ENCODE data around the gene EPC1. TPM values are rescaled to one million over a fixed set of nuclear protein-coding genes. Genes with fewer than 3 reads are reported as not detected.

The EPC1 gene
- total and polyA plus RNA-seq, 10 of the 15 experiments (the other 5 are each of a cell fraction or from before 2014, with no cell fraction given), result 6.8 to 59.2 (median 19.4) TPM

DNA sequence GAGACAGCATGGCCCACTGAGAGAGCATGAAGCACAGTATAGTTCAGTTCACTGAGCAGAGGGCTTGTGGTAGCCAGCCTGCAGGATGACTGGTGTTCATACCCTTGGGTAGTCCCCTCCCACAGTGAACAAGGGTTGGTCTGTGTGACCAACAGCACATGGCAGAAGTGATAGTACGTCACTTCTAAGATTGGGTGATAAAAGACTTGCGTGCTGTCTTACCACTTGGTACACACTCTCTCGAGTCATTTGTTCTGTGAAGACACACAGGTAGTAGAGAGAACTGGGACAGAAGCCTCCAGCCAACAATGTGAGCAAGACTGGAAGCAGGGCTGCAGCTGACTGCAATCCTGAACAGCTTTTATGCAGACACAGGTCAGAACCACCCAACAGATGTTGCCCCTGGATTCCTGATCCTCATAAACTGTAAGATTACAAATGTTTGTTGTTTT is 14.6 kb downstream of the EPC1 start (continued):
- TF ChIP-seq CREB1 (IDR thresholded peaks at IDR 0.05; ENCODE audit: low read depth) (peak; percentile 91), RELA (IDR thresholded peaks at IDR 0.05; ENCODE audit: borderline replicate concordance, partially characterized antibody) (peak; percentile 90), ZNF384 (IDR thresholded peaks at IDR 0.05; ENCODE audit: borderline replicate concordance, low read depth, low read length) (no peak), TARDBP (IDR thresholded peaks at IDR 0.05; ENCODE audit: borderline replicate concordance) (no peak), ZNF24 (IDR thresholded peaks at IDR 0.05) (peak; percentile 94), RAD51 (IDR thresholded peaks at IDR 0.05) (peak; percentile 83), TCF12 (IDR thresholded peaks at IDR 0.05; ENCODE audit: low read depth, low read length) (0 out of 2 replicates have a peak, but pooled peaks have one; percentile 37), YBX1 (IDR thresholded peaks at IDR 0.05) (no peak), GABPA (IDR thresholded peaks at IDR 0.05; ENCODE audit: low read depth) (no peak), BMI1 (IDR thresholded peaks at IDR 0.05; ENCODE audit: borderline replicate concordance) (no peak), SMARCA5 (IDR thresholded peaks at IDR 0.05) (peak; percentile 55; the same call in 1 of the 2 replicates), CBFB (IDR thresholded peaks at IDR 0.05; ENCODE audit: low read depth) (peak; percentile 87), BRCA1 (IDR thresholded peaks at IDR 0.05; ENCODE audit: low read depth, low read length) (no peak), HDGF (IDR thresholded peaks at IDR 0.05) (peak; percentile 94), SP1 (IDR thresholded peaks at IDR 0.05; ENCODE audit: low read depth, low read length) (peak; percentile 57)
- TF ChIP-seq, protein P1, sequence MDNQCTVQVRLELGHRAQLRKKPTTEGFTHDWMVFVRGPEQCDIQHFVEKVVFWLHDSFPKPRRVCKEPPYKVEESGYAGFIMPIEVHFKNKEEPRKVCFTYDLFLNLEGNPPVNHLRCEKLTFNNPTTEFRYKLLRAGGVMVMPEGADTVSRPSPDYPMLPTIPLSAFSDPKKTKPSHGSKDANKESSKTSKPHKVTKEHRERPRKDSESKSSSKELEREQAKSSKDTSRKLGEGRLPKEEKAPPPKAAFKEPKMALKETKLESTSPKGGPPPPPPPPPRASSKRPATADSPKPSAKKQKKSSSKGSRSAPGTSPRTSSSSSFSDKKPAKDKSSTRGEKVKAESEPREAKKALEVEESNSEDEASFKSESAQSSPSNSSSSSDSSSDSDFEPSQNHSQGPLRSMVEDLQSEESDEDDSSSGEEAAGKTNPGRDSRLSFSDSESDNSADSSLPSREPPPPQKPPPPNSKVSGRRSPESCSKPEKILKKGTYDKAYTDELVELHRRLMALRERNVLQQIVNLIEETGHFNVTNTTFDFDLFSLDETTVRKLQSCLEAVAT (IDR thresholded peaks at IDR 0.05), result peak; percentile 58; the same call in 1 of the 2 replicates
- TF ChIP-seq, protein P2, sequence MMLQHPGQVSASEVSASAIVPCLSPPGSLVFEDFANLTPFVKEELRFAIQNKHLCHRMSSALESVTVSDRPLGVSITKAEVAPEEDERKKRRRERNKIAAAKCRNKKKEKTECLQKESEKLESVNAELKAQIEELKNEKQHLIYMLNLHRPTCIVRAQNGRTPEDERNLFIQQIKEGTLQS (IDR thresholded peaks at IDR 0.05; ENCODE audit: borderline replicate concordance, extremely low read depth, low read depth, low read length), result no peak
- TF ChIP-seq, protein P3, sequence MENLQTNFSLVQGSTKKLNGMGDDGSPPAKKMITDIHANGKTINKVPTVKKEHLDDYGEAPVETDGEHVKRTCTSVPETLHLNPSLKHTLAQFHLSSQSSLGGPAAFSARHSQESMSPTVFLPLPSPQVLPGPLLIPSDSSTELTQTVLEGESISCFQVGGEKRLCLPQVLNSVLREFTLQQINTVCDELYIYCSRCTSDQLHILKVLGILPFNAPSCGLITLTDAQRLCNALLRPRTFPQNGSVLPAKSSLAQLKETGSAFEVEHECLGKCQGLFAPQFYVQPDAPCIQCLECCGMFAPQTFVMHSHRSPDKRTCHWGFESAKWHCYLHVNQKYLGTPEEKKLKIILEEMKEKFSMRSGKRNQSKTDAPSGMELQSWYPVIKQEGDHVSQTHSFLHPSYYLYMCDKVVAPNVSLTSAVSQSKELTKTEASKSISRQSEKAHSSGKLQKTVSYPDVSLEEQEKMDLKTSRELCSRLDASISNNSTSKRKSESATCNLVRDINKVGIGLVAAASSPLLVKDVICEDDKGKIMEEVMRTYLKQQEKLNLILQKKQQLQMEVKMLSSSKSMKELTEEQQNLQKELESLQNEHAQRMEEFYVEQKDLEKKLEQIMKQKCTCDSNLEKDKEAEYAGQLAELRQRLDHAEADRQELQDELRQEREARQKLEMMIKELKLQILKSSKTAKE (IDR thresholded peaks at IDR 0.05; ENCODE audit: low read depth, poor library complexity, severe bottlenecking), result peak; percentile 66
- TF ChIP-seq, protein P4, sequence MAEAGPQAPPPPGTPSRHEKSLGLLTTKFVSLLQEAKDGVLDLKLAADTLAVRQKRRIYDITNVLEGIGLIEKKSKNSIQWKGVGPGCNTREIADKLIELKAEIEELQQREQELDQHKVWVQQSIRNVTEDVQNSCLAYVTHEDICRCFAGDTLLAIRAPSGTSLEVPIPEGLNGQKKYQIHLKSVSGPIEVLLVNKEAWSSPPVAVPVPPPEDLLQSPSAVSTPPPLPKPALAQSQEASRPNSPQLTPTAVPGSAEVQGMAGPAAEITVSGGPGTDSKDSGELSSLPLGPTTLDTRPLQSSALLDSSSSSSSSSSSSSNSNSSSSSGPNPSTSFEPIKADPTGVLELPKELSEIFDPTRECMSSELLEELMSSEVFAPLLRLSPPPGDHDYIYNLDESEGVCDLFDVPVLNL (IDR thresholded peaks at IDR 0.05; ENCODE audit: low read depth, low read length), result no peak
- TF ChIP-seq, protein P5, sequence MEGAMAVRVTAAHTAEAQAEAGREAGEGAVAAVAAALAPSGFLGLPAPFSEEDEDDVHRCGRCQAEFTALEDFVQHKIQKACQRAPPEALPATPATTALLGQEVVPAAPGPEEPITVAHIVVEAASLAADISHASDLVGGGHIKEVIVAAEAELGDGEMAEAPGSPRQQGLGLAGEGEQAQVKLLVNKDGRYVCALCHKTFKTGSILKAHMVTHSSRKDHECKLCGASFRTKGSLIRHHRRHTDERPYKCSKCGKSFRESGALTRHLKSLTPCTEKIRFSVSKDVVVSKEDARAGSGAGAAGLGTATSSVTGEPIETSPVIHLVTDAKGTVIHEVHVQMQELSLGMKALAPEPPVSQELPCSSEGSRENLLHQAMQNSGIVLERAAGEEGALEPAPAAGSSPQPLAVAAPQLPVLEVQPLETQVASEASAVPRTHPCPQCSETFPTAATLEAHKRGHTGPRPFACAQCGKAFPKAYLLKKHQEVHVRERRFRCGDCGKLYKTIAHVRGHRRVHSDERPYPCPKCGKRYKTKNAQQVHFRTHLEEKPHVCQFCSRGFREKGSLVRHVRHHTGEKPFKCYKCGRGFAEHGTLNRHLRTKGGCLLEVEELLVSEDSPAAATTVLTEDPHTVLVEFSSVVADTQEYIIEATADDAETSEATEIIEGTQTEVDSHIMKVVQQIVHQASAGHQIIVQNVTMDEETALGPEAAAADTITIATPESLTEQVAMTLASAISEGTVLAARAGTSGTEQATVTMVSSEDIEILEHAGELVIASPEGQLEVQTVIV (IDR thresholded peaks at IDR 0.05; ENCODE audit: borderline replicate concordance, partially characterized antibody), result no peak

Measured in GM12878 (cell line).